Measurements from ENCODE around the gene CCDC27. TPM values are rescaled to one million over a fixed set of nuclear protein-coding genes. Genes with fewer than 3 reads are reported as not detected.

Gene CCDC27
- total RNA-seq, 1 experiment from 2014 or later, result not detected

DNA sequence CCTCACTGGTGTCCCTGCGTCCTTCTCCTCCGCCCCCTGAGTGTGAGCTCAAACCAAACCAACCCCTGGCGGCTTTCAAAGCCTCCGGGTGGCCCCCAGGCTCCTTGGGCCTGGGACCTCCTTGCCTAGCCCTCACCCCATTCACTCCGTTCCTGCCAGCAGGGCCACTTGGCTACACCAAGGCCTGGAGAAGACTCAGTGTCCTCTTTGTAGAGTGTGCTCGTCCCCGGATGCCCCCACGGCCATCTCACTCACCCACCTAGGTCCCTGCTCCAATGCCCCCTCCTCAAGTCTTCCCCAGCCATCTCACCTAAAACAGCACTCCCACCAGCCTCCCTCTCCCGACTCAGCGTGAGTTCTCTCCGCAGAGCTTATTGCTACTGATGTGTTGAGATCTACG, 7.2 kb upstream of the CCDC27 start:
- no peak overlapping the region for H2AFZ ChIP-seq
- H3K9me3 ChIP-seq (ENCODE audit: insufficient read depth, low read depth), result no peaks in the 10 kb centered on the region
- TF ChIP-seq, protein P1, sequence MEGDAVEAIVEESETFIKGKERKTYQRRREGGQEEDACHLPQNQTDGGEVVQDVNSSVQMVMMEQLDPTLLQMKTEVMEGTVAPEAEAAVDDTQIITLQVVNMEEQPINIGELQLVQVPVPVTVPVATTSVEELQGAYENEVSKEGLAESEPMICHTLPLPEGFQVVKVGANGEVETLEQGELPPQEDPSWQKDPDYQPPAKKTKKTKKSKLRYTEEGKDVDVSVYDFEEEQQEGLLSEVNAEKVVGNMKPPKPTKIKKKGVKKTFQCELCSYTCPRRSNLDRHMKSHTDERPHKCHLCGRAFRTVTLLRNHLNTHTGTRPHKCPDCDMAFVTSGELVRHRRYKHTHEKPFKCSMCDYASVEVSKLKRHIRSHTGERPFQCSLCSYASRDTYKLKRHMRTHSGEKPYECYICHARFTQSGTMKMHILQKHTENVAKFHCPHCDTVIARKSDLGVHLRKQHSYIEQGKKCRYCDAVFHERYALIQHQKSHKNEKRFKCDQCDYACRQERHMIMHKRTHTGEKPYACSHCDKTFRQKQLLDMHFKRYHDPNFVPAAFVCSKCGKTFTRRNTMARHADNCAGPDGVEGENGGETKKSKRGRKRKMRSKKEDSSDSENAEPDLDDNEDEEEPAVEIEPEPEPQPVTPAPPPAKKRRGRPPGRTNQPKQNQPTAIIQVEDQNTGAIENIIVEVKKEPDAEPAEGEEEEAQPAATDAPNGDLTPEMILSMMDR (conservative IDR thresholded peaks at IDR 0.05), result no peak
- no peak for TF ChIP-seq EZH2 (IDR thresholded peaks at IDR 0.05; ENCODE audit: low read depth)
- peaks cover 10% of the 10 kb centered on the region; the same call in 1 of the 2 replicates for H3F3A ChIP-seq (ENCODE audit: insufficient read depth, low read depth)
- H3K4me2 ChIP-seq, result 0 out of 2 replicates have a peak overlapping the region, but pooled peaks have one; percentile 84
- intact Hi-C loops (cut with micrococcal nuclease; ENCODE audit: unreplicated experiment), result no loop called here
- 0 out of 2 replicates have a peak, but pooled peaks cover 3% of the 10 kb centered on the region for H3K79me2 ChIP-seq (ENCODE audit: low read depth)
- CTCF ChIA-PET, result no interaction called here
- no peak overlapping the region for H3K4me3 ChIP-seq
- no peak for DNase-seq
- BruUV-seq (replicated peaks), result no TSS peak
- POLR2A ChIA-PET (ENCODE audit: unreplicated experiment), result no interaction called here
- peaks cover 4% of the 10 kb centered on the region for H4K20me1 ChIP-seq (ENCODE audit: insufficient read depth)
- no peaks in the 10 kb centered on the region for H3K36me3 ChIP-seq (ENCODE audit: low read depth)
- peaks cover 15% of the 10 kb centered on the region for H3K4me1 ChIP-seq (replicated peaks; ENCODE audit: insufficient read depth)
- H3K27me3 ChIP-seq (ENCODE audit: insufficient read depth, low read depth), result peaks cover 12% of the 10 kb centered on the region
- no peak overlapping the region for H3K27ac ChIP-seq
- H3K9me2 ChIP-seq (ENCODE audit: insufficient read depth), result no peaks in the 10 kb centered on the region

DNA sequence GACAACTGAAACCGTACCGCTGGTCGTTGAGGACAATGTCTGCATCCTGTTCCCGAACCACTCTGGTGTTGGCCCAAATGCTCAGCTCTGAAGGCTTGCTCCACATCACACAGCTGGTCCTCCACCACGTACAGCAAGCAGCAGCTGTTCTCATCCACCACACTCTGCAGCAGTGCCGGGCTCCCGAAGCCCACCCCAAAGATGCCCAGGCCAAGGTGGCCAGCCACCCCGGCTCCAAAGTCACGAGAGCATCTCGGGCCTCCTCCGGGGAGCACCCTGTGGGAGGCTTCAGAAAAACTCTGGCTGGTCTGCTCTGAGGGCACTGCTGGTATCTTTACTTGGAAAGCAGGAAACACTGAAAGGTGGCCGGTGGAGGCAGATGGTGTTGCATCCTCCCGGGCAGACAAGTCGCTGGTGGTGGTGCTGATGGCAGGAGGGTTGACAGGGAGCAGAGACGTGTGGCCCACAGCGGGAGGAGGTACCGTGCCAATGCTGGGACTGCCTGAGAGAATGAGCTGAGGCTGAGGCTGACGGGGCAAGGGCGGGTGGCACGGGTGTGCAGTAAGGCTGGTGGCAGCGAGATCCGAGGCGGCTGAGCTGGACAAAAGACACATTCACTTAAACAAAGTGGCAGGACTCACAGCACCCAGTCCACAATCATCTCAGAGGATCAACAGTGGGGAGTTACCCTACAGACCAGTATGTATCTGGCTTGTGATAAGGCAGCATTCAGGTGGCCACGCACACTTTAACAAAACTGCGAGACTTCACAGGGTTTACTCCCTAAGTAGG, 6.5 kb upstream of the CCDC27 start:
- Histone ChIP-seq H4K20me1 (ENCODE audit: insufficient read depth) (peaks cover 4% of the 10 kb centered on the region), H3K27me3 (ENCODE audit: insufficient read depth, low read depth) (peaks cover 19% of the 10 kb centered on the region), H2AFZ (no peak overlapping the region), H3K79me2 (ENCODE audit: low read depth) (0 out of 2 replicates have a peak, but pooled peaks cover 3% of the 10 kb centered on the region), H3K9me2 (ENCODE audit: insufficient read depth) (no peaks in the 10 kb centered on the region), H3K4me3 (peak overlapping the region; percentile 67; the same call in 1 of the 2 replicates), H3F3A (ENCODE audit: insufficient read depth, low read depth) (peaks cover 10% of the 10 kb centered on the region; the same call in 1 of the 2 replicates), H3K9me3 (ENCODE audit: insufficient read depth, low read depth) (no peaks in the 10 kb centered on the region), H3K4me1 (replicated peaks; ENCODE audit: insufficient read depth) (peaks cover 15% of the 10 kb centered on the region), H3K27ac (no peak overlapping the region), H3K4me2 (peak overlapping the region; percentile 84), H3K36me3 (ENCODE audit: low read depth) (no peaks in the 10 kb centered on the region)
- no peak for DNase-seq
- CTCF ChIA-PET, result no interaction called here
- TF ChIP-seq EZH2 (IDR thresholded peaks at IDR 0.05; ENCODE audit: low read depth), result no peak
- TF ChIP-seq, protein P1 (conservative IDR thresholded peaks at IDR 0.05), result no peak
- BruUV-seq (replicated peaks), result TSS peak; percentile 34
- POLR2A ChIA-PET (ENCODE audit: unreplicated experiment), result no interaction called here
- intact Hi-C loops (cut with micrococcal nuclease; ENCODE audit: unreplicated experiment), result no loop called here

DNA sequence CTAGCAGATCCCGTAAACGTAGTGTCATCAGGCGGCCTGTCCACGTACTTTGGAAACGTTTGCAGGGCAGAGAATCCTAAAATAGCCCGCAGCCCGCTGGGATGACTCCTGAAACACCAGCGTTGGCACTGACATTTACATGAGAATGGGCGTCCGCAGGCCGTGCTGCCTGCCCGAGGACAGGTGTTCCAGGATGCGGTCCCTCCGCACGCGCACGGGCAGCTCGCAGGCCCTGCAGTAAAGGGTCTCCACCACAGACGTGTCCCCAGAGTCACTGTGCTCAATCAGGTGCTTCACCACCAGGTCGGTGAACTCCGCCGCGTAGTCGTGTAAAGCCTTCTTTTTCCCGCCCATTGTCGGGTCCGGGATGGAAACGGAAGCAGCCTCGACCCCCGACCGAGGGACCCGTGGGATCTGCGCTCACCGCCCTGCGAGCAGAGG, 5.8 kb upstream of the CCDC27 start:
- Histone ChIP-seq H3F3A (ENCODE audit: insufficient read depth, low read depth) (peaks cover 10% of the 10 kb centered on the region; the same call in 1 of the 2 replicates), H3K4me2 (peak overlapping the region; percentile 84), H3K9me2 (ENCODE audit: insufficient read depth) (no peaks in the 10 kb centered on the region), H3K9me3 (ENCODE audit: insufficient read depth, low read depth) (no peaks in the 10 kb centered on the region), H3K79me2 (ENCODE audit: low read depth) (0 out of 2 replicates have a peak, but pooled peaks cover 3% of the 10 kb centered on the region), H2AFZ (peak overlapping the region; percentile 74; the same call in 1 of the 2 replicates), H3K27me3 (ENCODE audit: insufficient read depth, low read depth) (peaks cover 25% of the 10 kb centered on the region), H3K4me3 (peak overlapping the region; percentile 67; the same call in 1 of the 2 replicates), H4K20me1 (ENCODE audit: insufficient read depth) (peaks cover 4% of the 10 kb centered on the region), H3K36me3 (ENCODE audit: low read depth) (no peaks in the 10 kb centered on the region), H3K27ac (no peak overlapping the region), H3K4me1 (replicated peaks; ENCODE audit: insufficient read depth) (peaks cover 15% of the 10 kb centered on the region)
- DNase-seq, result no peak
- no TSS peak for BruUV-seq (replicated peaks)
- POLR2A ChIA-PET (ENCODE audit: unreplicated experiment), result no interaction called here
- TF ChIP-seq, protein P1 (conservative IDR thresholded peaks at IDR 0.05), result no peak
- no peak for TF ChIP-seq EZH2 (IDR thresholded peaks at IDR 0.05; ENCODE audit: low read depth)
- CTCF ChIA-PET, result no interaction called here
- intact Hi-C loops (cut with micrococcal nuclease; ENCODE audit: unreplicated experiment), result no loop called here

Data from PC-9 (cell line).